CD4-positive, alpha-beta T cell treated with Interleukin-4 for 1 hour (primary cell): ENCODE data around the gene PSMC5.
"Not testable (repeated sequence)": the region's sequence is repeated elsewhere in the genome, so short reads cannot be mapped to it uniquely, and the experiment has no call there.

Source experiments
- DNase-seq, 2 donors: peaks; one replicate each; pipeline ENCODE4 v3.0.0-alpha.2; 2020 to 2022

Gene PSMC5

GRCh38 chr17:63841350-63842172, 14.3 kb downstream of the PSMC5 start:
- DNase-seq: no peak

DNA sequence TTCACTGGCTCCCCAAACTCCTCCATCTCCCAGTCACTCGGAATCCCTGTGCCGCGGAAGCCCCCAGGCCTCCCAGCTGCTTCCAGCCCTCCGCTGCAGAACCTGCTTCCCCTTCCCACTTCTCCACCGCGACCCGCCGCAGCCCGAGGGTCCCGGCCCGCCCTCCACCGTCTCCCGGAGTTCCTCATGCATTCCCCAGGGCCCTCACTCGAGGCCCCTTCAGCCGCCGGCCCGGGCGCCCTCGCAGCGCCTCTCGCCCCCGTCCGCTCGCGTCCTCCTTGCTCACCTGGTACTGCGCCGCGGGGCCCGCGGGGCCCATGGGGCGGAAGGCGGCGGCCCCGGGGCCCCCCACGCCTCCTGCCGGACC, 14.9 kb downstream of the PSMC5 start:
- no peak for DNase-seq

- peak; percentile 98 to 99 for DNase-seq
These were observed 15.5 kb downstream of the PSMC5 start, which contains the start of gene SMARCD2 for GRCh38 chr17:63842540-63843386. TSS of gene SMARCD2 (minus strand) at chr17:63842685. CDS start at chr17:63842674, 11 bp downstream.

DNA sequence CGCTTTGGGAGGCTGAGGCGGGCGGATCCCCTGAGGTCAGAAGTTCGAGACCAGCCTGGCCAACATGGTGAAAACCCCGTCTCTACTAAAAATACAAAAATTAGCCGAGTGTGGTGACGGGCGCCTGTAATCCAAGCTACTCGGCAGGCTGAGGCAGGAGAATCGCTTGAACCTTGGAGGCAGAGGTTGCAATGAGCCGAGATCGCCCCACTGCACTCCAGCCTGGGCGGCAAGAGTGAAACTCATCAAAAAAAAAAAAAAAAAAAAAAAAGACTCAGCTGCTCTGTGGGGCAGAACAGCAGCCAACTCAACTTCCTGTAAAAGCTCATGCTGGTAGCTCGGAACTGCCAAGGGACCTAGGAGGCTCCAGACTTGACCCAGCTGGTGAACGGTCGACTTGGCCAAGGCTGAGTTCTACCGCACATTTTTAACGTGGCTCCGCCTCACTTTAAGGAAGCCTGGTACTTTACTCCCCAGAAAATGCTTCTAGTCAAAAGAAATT, 16.2 kb downstream of the PSMC5 start:
- DNase-seq: peak; percentile 48 to 70

DNA sequence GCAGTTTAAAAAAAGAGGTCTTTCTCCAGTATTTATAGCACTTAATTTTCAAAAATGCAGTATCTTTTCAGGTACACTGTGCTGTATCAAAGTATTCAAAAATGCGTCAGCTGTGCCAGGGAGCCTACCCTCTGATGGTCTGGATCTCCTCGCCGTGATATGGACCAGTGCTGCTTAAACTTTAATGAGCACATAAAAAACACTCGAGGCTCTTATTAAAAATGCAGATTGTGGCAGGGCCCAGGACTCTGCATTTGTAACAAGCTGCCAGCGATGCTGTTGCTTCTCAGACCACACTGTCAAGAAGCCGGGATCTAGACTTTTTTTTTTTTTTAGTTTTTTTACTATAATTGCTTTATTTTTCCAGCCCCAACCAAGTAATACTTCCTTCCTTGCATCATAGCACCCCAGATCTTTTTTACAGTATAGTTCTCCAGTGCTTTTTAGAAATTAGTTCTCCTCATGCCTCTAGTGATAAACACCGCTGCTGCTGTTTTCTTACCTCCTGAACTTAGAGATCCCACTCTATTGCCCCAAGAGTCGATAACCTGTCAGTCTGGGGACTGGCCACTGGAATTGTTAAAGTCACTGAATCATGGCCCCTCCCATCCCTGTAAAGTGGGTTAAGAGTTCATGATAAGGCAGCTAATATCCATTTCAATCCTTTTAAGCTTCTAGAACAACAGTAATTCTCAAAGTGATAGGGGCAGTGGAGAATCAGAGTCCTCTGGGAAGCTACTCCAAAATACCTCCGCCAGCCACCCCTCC, 16.9 kb downstream of the PSMC5 start:
- DNase-seq: no peak

- DNase-seq: no peak
These were observed 18.3 kb downstream of the PSMC5 start for GRCh38 chr17:63845509-63845908.

DNA sequence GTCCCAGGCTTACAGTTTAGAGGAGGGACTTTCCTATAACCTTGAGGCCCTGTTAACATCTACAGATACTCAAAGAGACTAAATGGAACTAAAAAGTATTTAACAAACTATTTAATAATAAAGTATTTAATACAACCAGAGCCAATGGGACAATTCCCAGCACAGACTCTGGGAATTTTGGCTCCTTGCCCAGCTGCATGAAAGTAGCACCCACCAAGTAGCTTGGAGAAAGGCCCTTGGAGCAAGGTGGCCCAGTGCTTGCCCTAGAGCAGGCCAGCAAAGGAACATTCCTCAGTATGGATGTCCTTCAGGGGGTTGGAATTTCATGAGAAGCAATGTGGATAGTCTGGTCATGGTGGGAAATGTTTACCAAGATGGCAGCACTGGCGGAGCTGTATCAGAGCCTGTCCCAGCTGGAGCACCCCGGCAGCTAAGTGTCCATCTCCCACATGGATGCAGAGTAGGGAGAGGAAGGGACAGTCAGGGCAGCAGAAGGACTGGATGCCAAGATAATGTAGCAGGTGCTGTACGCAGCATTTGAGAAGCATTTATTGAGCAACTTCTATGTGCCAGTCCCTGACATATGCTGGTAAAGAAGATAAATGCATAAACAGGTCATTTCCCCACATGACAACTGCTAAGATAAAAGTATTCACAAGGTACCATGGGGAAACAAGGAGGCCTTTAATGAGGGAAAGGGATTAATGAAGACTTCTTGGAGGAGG, 20.5 kb downstream of the PSMC5 start:
- no peak for DNase-seq

GRCh38 chr17:63848834-63849689, 21.8 kb downstream of the PSMC5 start:
- DNase-seq: peak; percentile 95 to 96

GRCh38 chr17:63850401-63850800, 23.2 kb downstream of the PSMC5 start:
- DNase-seq: no peak

- no peak for DNase-seq
These were observed 26.0 kb downstream of the PSMC5 start for GRCh38 chr17:63853260-63853659.

- DNase-seq: no peak
These were observed 27.5 kb downstream of the PSMC5 start for GRCh38 chr17:63854709-63855108.

GRCh38 chr17:63855185-63855584, 28.0 kb downstream of the PSMC5 start:
- no peak for DNase-seq

- not testable (repeated sequence) for DNase-seq
These were observed 29.2 kb downstream of the PSMC5 start for GRCh38 chr17:63856425-63856824.

DNA sequence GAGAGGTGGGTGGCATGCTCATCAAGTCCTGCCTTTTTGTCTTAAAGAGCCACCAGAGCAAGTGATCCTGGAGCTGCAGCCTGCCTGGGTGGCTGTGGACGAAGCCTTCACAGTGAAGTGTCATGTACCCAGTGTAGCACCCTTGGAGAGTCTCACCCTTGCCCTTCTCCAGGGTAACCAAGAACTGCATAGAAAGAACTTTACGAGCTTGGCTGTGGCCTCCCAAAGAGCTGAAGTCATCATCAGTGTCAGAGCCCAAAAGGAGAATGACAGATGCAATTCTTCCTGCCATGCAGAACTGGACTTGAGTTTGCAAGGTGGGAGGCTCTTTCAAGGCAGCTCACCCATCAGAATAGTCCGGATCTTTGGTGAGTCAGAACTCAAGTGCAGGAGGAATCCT, 32.0 kb downstream of the PSMC5 start:
- DNase-seq: no peak

DNA sequence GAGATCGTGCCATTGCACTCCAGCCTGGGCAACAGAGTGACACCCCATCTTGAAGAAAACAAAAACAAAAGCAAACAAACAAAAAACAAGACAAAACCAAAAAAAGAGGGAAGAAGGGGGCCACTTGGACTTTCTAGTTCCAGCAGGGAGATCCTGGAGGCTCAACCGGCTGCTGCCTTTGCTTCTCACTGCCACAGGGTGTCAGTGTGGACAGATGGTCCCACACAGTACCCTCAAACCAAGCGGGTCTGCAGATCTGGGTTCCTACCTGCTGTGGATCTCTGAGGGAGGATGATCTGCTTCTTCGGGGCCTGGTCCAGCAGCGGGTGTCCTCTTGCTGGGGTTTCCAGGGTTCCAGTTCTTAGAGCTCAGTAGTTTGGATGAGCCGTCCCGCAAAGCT, 39.4 kb downstream of the PSMC5 start:
- DNase-seq: not testable (repeated sequence)

DNA sequence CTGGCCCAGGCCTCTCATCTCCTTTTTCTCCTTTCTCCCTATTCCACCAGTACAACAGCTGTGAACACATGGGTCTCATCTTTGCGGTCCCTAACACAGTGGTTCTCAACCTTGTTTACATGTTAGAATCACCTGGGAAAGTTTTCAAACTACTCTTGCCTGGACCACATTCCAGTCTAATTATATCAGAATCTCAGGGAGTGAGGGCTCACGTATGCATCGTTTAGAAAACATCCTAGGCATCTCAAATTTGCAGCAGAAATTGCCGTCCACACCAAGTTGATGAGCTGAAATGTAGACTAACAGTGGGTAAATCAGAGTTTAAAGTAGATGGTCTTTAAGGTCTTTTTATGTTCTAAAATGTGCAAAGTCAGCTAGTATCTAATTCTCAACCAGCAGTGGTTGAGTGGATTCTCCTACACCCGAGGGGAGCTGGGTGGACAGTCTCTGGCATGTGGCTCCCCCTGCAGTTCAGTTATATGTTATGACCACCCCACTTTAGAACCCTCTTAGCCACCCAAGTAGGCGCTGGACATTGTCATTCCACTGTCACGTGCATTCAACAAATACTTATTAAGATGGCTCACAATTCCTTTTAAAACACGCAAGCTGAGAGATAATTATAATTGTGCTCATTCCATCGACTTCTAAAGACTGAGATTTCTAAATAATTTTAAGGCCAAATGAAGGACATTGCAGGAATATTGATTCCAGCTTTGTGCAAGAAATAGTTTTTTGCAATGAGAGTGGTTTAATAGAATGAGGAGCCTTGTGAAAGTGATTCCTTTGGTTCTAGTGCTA, 42.5 kb downstream of the PSMC5 start:
- DNase-seq: not testable (repeated sequence)

- DNase-seq: not testable (repeated sequence)
These were observed 43.0 kb downstream of the PSMC5 start for GRCh38 chr17:63870292-63870665.

DNA sequence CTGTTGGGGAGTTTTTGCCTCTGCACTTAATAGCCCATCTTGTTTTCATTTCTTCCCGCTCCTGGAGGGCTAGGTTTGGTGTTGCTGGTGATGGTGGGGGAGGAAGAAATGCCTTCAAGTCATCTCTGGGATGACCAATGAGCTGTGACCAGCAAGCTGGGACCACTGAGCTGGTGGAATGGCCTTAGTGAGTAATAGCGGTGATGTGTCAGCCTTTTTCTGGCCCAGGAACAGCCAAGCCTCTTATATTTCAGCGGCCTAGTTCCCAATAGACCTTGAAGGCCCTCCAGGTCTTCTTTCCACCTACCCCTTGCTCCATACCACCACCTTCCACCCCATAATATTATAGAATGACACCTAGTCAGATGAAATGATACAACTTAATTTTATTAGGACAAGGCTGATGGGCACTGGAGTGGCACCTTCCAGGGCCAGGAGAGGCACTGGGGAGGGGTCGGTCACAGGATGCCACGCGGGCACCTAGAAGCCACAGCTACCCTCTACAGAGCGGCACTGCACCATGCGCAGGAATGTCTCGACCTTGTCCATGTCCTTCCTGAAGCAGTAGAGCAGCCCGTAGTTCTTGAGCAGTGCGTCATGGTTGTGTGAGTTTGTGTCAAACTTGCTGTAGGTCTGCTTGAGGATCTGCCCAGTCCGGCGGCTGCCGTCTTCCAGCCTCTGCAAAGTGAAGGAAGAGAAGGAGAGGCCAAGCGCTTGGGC, 44.6 kb downstream of the PSMC5 start:
- not testable (repeated sequence) for DNase-seq

DNA sequence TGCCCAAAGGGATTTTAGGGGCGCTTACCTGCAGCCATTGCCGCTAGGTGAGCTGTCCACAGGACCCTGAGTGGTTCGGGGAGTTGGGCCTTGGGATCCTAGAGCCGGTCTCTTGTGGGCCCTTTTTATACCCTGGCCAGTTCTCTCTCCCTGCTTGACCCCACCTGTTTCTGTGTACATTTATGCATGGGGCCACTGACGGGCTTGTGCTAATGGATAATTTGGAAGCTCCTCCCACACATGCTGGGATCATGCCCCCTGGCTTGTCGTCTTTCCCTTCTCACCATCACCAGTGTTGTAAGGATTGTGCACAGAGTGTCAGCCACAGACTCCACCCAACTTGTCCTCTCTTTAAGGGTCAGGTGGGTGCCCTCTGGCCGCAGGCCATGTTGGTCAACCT, 46.3 kb downstream of the PSMC5 start, which contains the start of gene CSH2:
TSS of gene CSH2 (minus strand) at position 101 of the 400 bp plus-strand sequence. CDS start at position 38, 63 bp downstream.
- not testable (repeated sequence) for DNase-seq
